ENCODE results near the gene SESN1.
"Not testable (repeated sequence)": the region's sequence is repeated elsewhere in the genome, so short reads cannot be mapped to it uniquely, and the experiment has no call there.

Gene SESN1

GRCh38 chr6:109094416-109095035 lies at the start of gene SESN1:
SESN1 (minus strand) TSS chr6:109094846; CDS start chr6:109094073, 773 bp downstream.
- DNase-seq: peak; percentile 96

- no peak for DNase-seq
These were observed 48.5 kb upstream of the SESN1 start for GRCh38 chr6:109143191-109143590.

GRCh38 chr6:109142067-109142466 lies 47.4 kb upstream of the SESN1 start:
- not testable (repeated sequence) for DNase-seq

- DNase-seq: no peak
These were observed 44.5 kb upstream of the SESN1 start for GRCh38 chr6:109139109-109139508.

- not testable (repeated sequence) for DNase-seq
These were observed 41.9 kb upstream of the SESN1 start for GRCh38 chr6:109136530-109136929.

GRCh38 chr6:109136039-109136438 lies 41.4 kb upstream of the SESN1 start:
- not testable (repeated sequence) for DNase-seq

- not testable (repeated sequence) for DNase-seq
These were observed 41.0 kb upstream of the SESN1 start for GRCh38 chr6:109135600-109135999.

GRCh38 chr6:109130065-109130464 lies 35.4 kb upstream of the SESN1 start:
- no peak for DNase-seq

GRCh38 chr6:109125504-109125903 lies 30.9 kb upstream of the SESN1 start:
- DNase-seq: no peak

- no peak for DNase-seq
These were observed 29.6 kb upstream of the SESN1 start for GRCh38 chr6:109124219-109124618.

GRCh38 chr6:109121411-109121810 lies 26.8 kb upstream of the SESN1 start:
- no peak for DNase-seq

- DNase-seq: no peak
These were observed 24.3 kb upstream of the SESN1 start for GRCh38 chr6:109118871-109119354.

- no peak for DNase-seq
These were observed 23.7 kb upstream of the SESN1 start for GRCh38 chr6:109118337-109118736.

- DNase-seq: no peak
These were observed 22.8 kb upstream of the SESN1 start for GRCh38 chr6:109117346-109118035.

GRCh38 chr6:109112663-109113062 lies 18.0 kb upstream of the SESN1 start:
- DNase-seq: not testable (repeated sequence)

- not testable (repeated sequence) for DNase-seq
These were observed 15.0 kb upstream of the SESN1 start for GRCh38 chr6:109109663-109110062.

GRCh38 chr6:109105681-109106080 lies 11.0 kb upstream of the SESN1 start:
- no peak for DNase-seq

- no peak for DNase-seq
These were observed 9.9 kb upstream of the SESN1 start for GRCh38 chr6:109104512-109104911.

- no peak for DNase-seq
These were observed 9.3 kb upstream of the SESN1 start for GRCh38 chr6:109103942-109104341.

GRCh38 chr6:109102762-109103161 lies 8.1 kb upstream of the SESN1 start:
- DNase-seq: no peak

GRCh38 chr6:109097661-109098060 lies 3.0 kb upstream of the SESN1 start:
- no peak for DNase-seq

GRCh38 chr6:109096208-109096607 lies 1.6 kb upstream of the SESN1 start:
- no peak for DNase-seq

- DNase-seq: no peak
These were observed 1.1 kb upstream of the SESN1 start for GRCh38 chr6:109095835-109096084.

- peak; percentile 100 for DNase-seq
These were observed 589 bp upstream of the SESN1 start, which contains the start of gene CEP57L1 for GRCh38 chr6:109095036-109095834. CEP57L1 (plus strand) TSS chr6:109095507; CDS start chr6:109145222, 49,715 bp downstream.

Data from left hindlimb (tissue), 1 donor.